ENCODE results near the gene IFITM10.

DNA sequence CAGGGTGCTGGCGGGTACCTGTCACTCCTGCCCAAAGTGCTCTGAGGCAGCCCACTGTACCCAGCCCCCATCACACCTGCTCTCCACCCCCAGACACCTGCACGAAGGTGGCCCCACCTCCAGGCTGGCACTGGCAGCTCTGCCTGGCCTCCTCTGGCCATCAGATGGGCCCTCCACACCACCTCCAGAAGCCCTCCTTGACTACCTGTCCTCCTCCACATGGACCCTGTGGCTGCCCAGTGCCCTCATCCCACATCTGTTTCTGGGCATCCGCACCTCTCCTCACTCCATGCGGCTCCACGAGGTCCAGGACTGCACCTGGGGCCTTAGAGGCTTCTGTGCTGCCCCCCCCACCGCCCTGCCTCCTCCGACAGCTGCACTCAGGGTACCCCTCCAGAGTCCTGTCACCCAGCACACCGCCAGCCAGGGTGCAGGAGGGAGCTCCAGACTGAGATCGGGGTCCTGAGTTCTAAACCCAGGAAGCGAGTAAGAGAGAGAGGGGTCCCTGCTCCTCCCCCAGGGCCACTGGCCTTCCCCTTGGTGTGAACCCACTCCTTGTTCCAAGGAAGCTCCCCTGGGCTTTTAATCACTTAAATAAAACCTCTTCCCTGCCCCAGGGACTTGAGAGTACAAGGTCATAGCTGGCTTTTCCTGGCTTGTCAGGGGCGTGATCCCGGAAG, 11.6 kb upstream of the IFITM10 start:
- TF ChIP-seq, protein P1, sequence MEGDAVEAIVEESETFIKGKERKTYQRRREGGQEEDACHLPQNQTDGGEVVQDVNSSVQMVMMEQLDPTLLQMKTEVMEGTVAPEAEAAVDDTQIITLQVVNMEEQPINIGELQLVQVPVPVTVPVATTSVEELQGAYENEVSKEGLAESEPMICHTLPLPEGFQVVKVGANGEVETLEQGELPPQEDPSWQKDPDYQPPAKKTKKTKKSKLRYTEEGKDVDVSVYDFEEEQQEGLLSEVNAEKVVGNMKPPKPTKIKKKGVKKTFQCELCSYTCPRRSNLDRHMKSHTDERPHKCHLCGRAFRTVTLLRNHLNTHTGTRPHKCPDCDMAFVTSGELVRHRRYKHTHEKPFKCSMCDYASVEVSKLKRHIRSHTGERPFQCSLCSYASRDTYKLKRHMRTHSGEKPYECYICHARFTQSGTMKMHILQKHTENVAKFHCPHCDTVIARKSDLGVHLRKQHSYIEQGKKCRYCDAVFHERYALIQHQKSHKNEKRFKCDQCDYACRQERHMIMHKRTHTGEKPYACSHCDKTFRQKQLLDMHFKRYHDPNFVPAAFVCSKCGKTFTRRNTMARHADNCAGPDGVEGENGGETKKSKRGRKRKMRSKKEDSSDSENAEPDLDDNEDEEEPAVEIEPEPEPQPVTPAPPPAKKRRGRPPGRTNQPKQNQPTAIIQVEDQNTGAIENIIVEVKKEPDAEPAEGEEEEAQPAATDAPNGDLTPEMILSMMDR (IDR thresholded peaks at IDR 0.05; ENCODE audit: insufficient read depth, low read length, poor library complexity, severe bottlenecking) = no peak
- TF ChIP-seq EZH2phosphoT487 (conservative IDR thresholded peaks at IDR 0.05; ENCODE audit: low read length) = no peak
